B cell (primary cell): ENCODE measurements around the gene BOK.

Experiments
- CTCF ChIP-seq: fragments of 200-600 bp; IDR thresholded peaks from one replicate; pipeline ENCODE4 v1.8.0; 2022; ENCODE audit warnings: antibody characterized with exemption, mild to moderate bottlenecking
- EZH2 ChIP-seq: IDR thresholded peaks from 2 replicates; pipeline ENCODE4 v1.6.1; 2012; ENCODE audit warnings: borderline replicate concordance, low read depth, mild to moderate bottlenecking, moderate library complexity, low read length; ENCODE audit not compliant: insufficient read depth, poor library complexity, severe bottlenecking

- TF ChIP-seq CTCF, result no peak
- TF ChIP-seq EZH2, result no peak
Observed at GRCh38 chr2:241579281-241579680, 20.7 kb downstream of the BOK start.
